ENCODE measurements around the gene ATP8A2.

Gene ATP8A2

GRCh38 chr13:26034018-26034417 is 662.2 kb downstream of the ATP8A2 start:
- H3K4me3 ChIP-seq (ENCODE audit: severe bottlenecking): no peak overlapping the region
- H3K36me3 ChIP-seq (ENCODE audit: low read depth): no peaks in the 10 kb centered on the region
- no peak overlapping the region for H3K27ac ChIP-seq (ENCODE audit: poor library complexity, severe bottlenecking)
- no peak for ATAC-seq (ENCODE audit: low read depth)
- H3K4me1 ChIP-seq (ENCODE audit: insufficient read depth, poor library complexity, severe bottlenecking): no peaks in the 10 kb centered on the region
- no peaks in the 10 kb centered on the region for H3K27me3 ChIP-seq (ENCODE audit: insufficient read depth, poor library complexity, severe bottlenecking)
- DNase-seq (ENCODE audit: low spot score): no peak
- no peaks in the 10 kb centered on the region for H3K9me3 ChIP-seq (ENCODE audit: severe bottlenecking)
- no peak for TF ChIP-seq CTCF (IDR thresholded peaks at IDR 0.05; ENCODE audit: poor library complexity, severe bottlenecking)

GRCh38 chr13:26036383-26036782 is 664.6 kb downstream of the ATP8A2 start:
- no peaks in the 10 kb centered on the region for H3K27me3 ChIP-seq (ENCODE audit: insufficient read depth, poor library complexity, severe bottlenecking)
- no peak for ATAC-seq (ENCODE audit: low read depth)
- H3K27ac ChIP-seq (ENCODE audit: poor library complexity, severe bottlenecking): no peak overlapping the region
- no peak for DNase-seq (ENCODE audit: low spot score)
- H3K4me1 ChIP-seq (ENCODE audit: insufficient read depth, poor library complexity, severe bottlenecking): no peaks in the 10 kb centered on the region
- H3K9me3 ChIP-seq (ENCODE audit: severe bottlenecking): no peaks in the 10 kb centered on the region
- no peak overlapping the region for H3K4me3 ChIP-seq (ENCODE audit: severe bottlenecking)
- no peaks in the 10 kb centered on the region for H3K36me3 ChIP-seq (ENCODE audit: low read depth)
- TF ChIP-seq CTCF (IDR thresholded peaks at IDR 0.05; ENCODE audit: poor library complexity, severe bottlenecking): no peak

GRCh38 chr13:26037302-26037701 is 665.5 kb downstream of the ATP8A2 start:
- no peaks in the 10 kb centered on the region for H3K27me3 ChIP-seq (ENCODE audit: insufficient read depth, poor library complexity, severe bottlenecking)
- H3K9me3 ChIP-seq (ENCODE audit: severe bottlenecking): no peaks in the 10 kb centered on the region
- H3K4me3 ChIP-seq (ENCODE audit: severe bottlenecking): no peak overlapping the region
- no peaks in the 10 kb centered on the region for H3K36me3 ChIP-seq (ENCODE audit: low read depth)
- ATAC-seq (ENCODE audit: low read depth): no peak
- DNase-seq (ENCODE audit: low spot score): no peak
- TF ChIP-seq CTCF (IDR thresholded peaks at IDR 0.05; ENCODE audit: poor library complexity, severe bottlenecking): no peak
- no peaks in the 10 kb centered on the region for H3K4me1 ChIP-seq (ENCODE audit: insufficient read depth, poor library complexity, severe bottlenecking)
- no peak overlapping the region for H3K27ac ChIP-seq (ENCODE audit: poor library complexity, severe bottlenecking)

- Histone ChIP-seq H3K9me3 (ENCODE audit: severe bottlenecking) (no peaks in the 10 kb centered on the region), H3K4me1 (ENCODE audit: insufficient read depth, poor library complexity, severe bottlenecking) (no peaks in the 10 kb centered on the region), H3K27ac (ENCODE audit: poor library complexity, severe bottlenecking) (no peak overlapping the region), H3K27me3 (ENCODE audit: insufficient read depth, poor library complexity, severe bottlenecking) (no peaks in the 10 kb centered on the region), H3K36me3 (ENCODE audit: low read depth) (no peaks in the 10 kb centered on the region), H3K4me3 (ENCODE audit: severe bottlenecking) (no peak overlapping the region)
- ATAC-seq (ENCODE audit: low read depth) (no peak), DNase-seq (ENCODE audit: low spot score) (no peak)
- TF ChIP-seq CTCF (IDR thresholded peaks at IDR 0.05; ENCODE audit: poor library complexity, severe bottlenecking): no peak
Observed at GRCh38 chr13:26038931-26039475, 667.2 kb downstream of the ATP8A2 start.

- no peak for DNase-seq (ENCODE audit: low spot score)
- H3K4me3 ChIP-seq (ENCODE audit: severe bottlenecking): no peak overlapping the region
- H3K27ac ChIP-seq (ENCODE audit: poor library complexity, severe bottlenecking): no peak overlapping the region
- no peaks in the 10 kb centered on the region for H3K27me3 ChIP-seq (ENCODE audit: insufficient read depth, poor library complexity, severe bottlenecking)
- no peaks in the 10 kb centered on the region for H3K4me1 ChIP-seq (ENCODE audit: insufficient read depth, poor library complexity, severe bottlenecking)
- H3K9me3 ChIP-seq (ENCODE audit: severe bottlenecking): no peaks in the 10 kb centered on the region
- H3K36me3 ChIP-seq (ENCODE audit: low read depth): no peaks in the 10 kb centered on the region
- ATAC-seq (ENCODE audit: low read depth): no peak
- TF ChIP-seq CTCF (IDR thresholded peaks at IDR 0.05; ENCODE audit: poor library complexity, severe bottlenecking): no peak
Observed at GRCh38 chr13:26041444-26041843, 669.7 kb downstream of the ATP8A2 start.

Measured in RWPE2 (cell line).